Left lung (tissue), 10 donors: ENCODE results near the gene SOD1. TPM values are rescaled to one million over a fixed set of nuclear protein-coding genes. Genes with fewer than 3 reads are reported as not detected.

Source experiments
- ATAC-seq: fragments of 200-7000 bp; cut with Tn5 transposase; one replicate; pipeline ENCODE4 v1.9.1; 2020; ENCODE audit warnings: moderate library complexity
- DNase-seq, 4 donors: peaks; one replicate each; pipeline ENCODE4 v3.0.0-alpha.2; 2013 to 2020
- H3K27ac ChIP-seq, 2 donors: fragments of 200-600 bp; sonication (generic) in 1 of 2; one replicate each; pipeline versions ENCODE4 v1.5.0 to v1.8.0; 2020 to 2021
- H3K27me3 ChIP-seq, 2 donors: fragments of 200-600 bp; sonication (generic) in 1 of 2; one replicate each; pipeline versions ENCODE4 v1.5.0 to v1.8.0; 2020 to 2021
- H3K36me3 ChIP-seq, 2 donors: fragments of 200-600 bp; sonication (generic) in 1 of 2; one replicate each; pipeline versions ENCODE4 v1.5.0 to v1.8.0; 2020 to 2021
- H3K4me1 ChIP-seq, 2 donors: fragments of 200-600 bp; one replicate each; pipeline ENCODE4 v1.8.0; 2021
- H3K4me3 ChIP-seq, 2 donors: fragments of 200-600 bp; sonication (generic) in 1 of 2; one replicate each; pipeline versions ENCODE4 v1.5.0 to v1.8.0; 2020 to 2021; ENCODE audit warnings: mild to moderate bottlenecking in 1 of 2
- H3K9me3 ChIP-seq, 2 donors: fragments of 200-600 bp; sonication (generic) in 1 of 2; one replicate each; pipeline versions ENCODE4 v1.5.0 to v1.8.0; 2020 to 2021
- intact Hi-C, 2 donors: fragments of 100-400 bp; cut with DNase I; formaldehyde crosslinking; loops; one replicate each; pipeline versions ENCODE4 v1.11.2 to v1.14.2; 2022
- polyA plus RNA-seq, 6 donors: library from polyadenylated mRNA; unstranded; fragments of 120-200 nt; gene quantifications; one replicate each; pipeline ENCODE4 v1.2.1, GENCODE V29; 2013; ENCODE audit not compliant: insufficient read length in 6 of 6
- total RNA-seq, 2 donors: library from RNA; stranded (reverse); fragmentation: NEBNext Ultra II Directional; extraction: Animal tissue kit (Norgen Biotek cat#: 25700); gene quantifications; one replicate each; pipeline ENCODE4 v1.2.1, GENCODE V29; 2021
- TF ChIP-seq, protein P1 (sequence below), 2 donors: fragments of 200-600 bp; sonication (generic) in 1 of 2; IDR thresholded peaks; one replicate each; pipeline versions ENCODE4 v1.5.0 to v1.8.0; 2021; ENCODE audit warnings: antibody characterized with exemption in 2 of 2
- donor health status: DM: no; HTN: yes; CAD: no.
- donor health status: DM: no; HTN: no; CAD: no.

Gene SOD1
- total and polyA plus RNA-seq, 8 donors = 142 to 227 (median 217) TPM

DNA sequence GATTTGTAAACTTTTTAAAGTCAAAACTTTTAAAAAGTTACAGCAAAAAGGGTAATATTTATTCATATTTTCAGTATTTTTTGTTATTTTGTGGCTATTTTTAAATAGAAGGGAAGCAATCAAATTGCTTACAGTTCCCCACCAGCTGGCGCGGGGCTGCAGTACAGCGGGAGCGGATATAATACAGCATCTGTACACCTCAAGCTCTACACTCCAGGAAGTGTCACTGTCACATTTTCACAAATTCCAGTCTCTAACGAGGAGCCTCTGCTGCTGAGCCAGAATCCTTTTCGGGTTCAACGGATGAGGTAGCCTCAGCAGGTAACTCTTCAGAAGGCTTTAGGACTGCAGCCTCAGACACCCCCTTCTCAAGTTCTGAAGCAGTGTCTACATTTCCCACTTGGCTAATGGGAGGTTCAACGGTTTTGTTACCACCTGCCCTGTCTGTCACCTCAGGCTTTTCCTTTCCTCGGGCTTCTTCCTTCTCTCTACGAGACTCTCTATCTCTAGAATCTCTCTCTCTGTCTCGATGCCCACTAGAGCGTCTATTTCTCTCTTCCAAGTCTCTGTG lies 11.7 kb downstream of the SOD1 start:
- TF ChIP-seq, protein P1, sequence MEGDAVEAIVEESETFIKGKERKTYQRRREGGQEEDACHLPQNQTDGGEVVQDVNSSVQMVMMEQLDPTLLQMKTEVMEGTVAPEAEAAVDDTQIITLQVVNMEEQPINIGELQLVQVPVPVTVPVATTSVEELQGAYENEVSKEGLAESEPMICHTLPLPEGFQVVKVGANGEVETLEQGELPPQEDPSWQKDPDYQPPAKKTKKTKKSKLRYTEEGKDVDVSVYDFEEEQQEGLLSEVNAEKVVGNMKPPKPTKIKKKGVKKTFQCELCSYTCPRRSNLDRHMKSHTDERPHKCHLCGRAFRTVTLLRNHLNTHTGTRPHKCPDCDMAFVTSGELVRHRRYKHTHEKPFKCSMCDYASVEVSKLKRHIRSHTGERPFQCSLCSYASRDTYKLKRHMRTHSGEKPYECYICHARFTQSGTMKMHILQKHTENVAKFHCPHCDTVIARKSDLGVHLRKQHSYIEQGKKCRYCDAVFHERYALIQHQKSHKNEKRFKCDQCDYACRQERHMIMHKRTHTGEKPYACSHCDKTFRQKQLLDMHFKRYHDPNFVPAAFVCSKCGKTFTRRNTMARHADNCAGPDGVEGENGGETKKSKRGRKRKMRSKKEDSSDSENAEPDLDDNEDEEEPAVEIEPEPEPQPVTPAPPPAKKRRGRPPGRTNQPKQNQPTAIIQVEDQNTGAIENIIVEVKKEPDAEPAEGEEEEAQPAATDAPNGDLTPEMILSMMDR (IDR thresholded peaks at IDR 0.05) = no peak
- no peak overlapping the region for H3K4me3 ChIP-seq
- no peaks in the 10 kb centered on the region for H3K9me3 ChIP-seq
- H3K4me1 ChIP-seq = peaks cover 0 to 9% of the 10 kb centered on the region in 2 donors
- DNase-seq (no peak), ATAC-seq (no peak)
- intact Hi-C loops = no loop called here
- H3K27me3 ChIP-seq = no peaks in the 10 kb centered on the region
- H3K36me3 ChIP-seq = peaks cover 0 to 52% of the 10 kb centered on the region in 2 donors
- H3K27ac ChIP-seq = no peak overlapping the region

DNA sequence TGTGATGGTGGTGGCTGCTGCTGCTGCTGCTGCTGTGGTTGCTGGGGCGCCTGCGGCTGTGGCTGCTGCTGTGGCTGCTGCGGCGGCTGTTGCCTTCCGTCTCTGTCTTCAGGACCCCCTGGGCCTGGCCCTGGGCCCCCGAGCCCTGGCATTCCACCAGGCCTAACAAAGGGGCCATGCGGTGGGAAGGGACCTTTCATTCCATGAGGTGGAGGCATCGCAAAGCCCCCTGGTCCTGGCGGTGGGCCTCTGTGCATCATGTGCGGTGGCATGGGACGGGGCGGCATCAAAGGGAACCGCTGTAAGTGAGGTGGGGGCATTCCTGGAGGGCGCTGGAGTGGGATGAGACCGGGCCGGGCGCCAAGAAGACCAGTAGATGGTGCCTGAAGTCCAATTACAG lies 12.4 kb downstream of the SOD1 start:
- no peaks in the 10 kb centered on the region for H3K27me3 ChIP-seq
- DNase-seq (no peak), ATAC-seq (no peak)
- H3K9me3 ChIP-seq = no peaks in the 10 kb centered on the region
- intact Hi-C loops = no loop called here
- peaks cover 0 to 5% of the 10 kb centered on the region in 2 donors for H3K4me1 ChIP-seq
- H3K4me3 ChIP-seq = no peak overlapping the region
- H3K27ac ChIP-seq = no peak overlapping the region
- peaks cover 0 to 45% of the 10 kb centered on the region in 2 donors for H3K36me3 ChIP-seq
- TF ChIP-seq, protein P1 (IDR thresholded peaks at IDR 0.05) = no peak

DNA sequence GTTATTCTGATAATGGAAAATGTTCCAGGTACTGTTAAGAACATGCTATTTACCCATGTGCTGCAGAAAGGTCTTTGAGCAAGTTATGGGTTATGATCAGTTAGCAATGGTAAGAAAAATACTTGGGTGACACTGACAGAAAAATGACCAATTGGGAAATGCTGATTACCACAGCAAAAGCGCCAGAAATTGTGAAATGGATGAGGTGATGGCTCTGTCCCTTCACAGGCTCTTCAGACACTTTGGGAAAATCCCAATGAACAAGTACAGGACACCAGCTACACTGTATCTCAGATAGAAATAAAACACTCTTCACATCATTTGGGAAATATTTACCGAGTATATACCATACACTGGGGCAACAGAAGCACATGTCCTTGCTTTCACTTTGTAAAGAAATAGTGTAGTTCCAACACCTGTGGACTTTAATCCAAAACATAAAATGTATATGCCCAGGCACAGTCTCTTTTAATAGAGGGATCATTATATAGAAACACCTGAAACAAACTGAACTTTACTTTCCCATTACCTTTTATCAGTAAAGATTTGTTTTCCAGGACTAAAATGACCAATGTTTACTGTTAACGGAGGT lies 13.9 kb downstream of the SOD1 start:
- intact Hi-C loops = no loop called here
- no peaks in the 10 kb centered on the region for H3K9me3 ChIP-seq

DNA sequence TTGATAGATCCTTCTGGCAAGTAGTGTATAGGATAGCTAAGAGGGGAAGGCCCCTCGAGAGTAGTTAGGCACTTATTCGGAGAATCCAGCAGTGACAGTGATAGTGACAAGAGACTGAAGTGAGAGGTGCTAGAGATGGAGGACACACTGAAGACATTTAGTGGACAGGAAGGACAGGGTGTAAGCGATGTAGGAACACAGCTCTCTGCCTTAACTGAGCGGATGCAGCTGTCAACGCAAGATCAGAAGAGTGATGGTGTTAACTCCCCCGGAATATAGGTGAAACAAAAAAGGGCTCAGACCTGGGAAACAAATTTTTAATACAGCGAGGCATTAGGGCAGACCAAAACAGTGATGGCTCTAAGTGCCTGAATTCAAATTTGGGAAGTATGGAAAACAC lies 15.8 kb downstream of the SOD1 start:
- H3K27ac ChIP-seq = no peak overlapping the region
- intact Hi-C loops = no loop called here
- DNase-seq = no peak
- no peaks in the 10 kb centered on the region for H3K9me3 ChIP-seq
- TF ChIP-seq, protein P1 (IDR thresholded peaks at IDR 0.05) = no peak
- ATAC-seq = no peak
- no peak overlapping the region for H3K4me3 ChIP-seq
- no peaks in the 10 kb centered on the region for H3K4me1 ChIP-seq
- H3K27me3 ChIP-seq = no peaks in the 10 kb centered on the region
- H3K36me3 ChIP-seq = peaks cover 0 to 27% of the 10 kb centered on the region in 2 donors

More for the DNA sequence above, 13.9 kb downstream of the SOD1 start:
- Histone ChIP-seq H3K36me3 (peaks cover 0 to 30% of the 10 kb centered on the region in 2 donors), H3K4me1 (no peaks in the 10 kb centered on the region), H3K27me3 (no peaks in the 10 kb centered on the region), H3K27ac (no peak overlapping the region), H3K4me3 (no peak overlapping the region)
- DNase-seq = no peak
- no peak for ATAC-seq
- TF ChIP-seq, protein P1 (IDR thresholded peaks at IDR 0.05) = no peak

DNA sequence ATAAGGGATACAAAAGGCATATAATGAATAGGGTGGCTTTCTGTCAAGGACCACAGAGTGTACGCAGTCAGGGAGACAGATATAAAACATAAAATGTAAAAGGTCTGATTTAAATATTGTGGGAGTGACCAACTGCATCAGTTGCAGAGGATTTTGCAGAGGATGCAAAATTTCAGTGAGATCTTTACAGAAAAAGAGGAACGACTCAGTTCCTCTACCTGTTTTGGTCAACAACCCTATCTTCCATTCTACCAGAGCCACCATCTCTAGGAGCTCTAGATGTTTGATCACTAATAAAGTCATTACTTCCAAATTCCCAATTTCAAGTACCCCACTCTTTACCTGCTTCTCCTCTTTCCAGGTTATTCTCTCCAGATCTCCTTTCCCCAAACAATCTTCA lies 16.5 kb downstream of the SOD1 start:
- H3K4me3 ChIP-seq = no peak overlapping the region
- H3K36me3 ChIP-seq = peaks cover 0 to 26% of the 10 kb centered on the region in 2 donors
- H3K27ac ChIP-seq = no peak overlapping the region
- intact Hi-C loops = no loop called here
- no peaks in the 10 kb centered on the region for H3K9me3 ChIP-seq
- ATAC-seq (no peak), DNase-seq (no peak)
- TF ChIP-seq, protein P1 (IDR thresholded peaks at IDR 0.05) = no peak
- H3K27me3 ChIP-seq = no peaks in the 10 kb centered on the region
- no peaks in the 10 kb centered on the region for H3K4me1 ChIP-seq
